Kidney epithelial cell (primary cell): ENCODE data around the gene SFXN1. TPM values are rescaled to one million over a fixed set of nuclear protein-coding genes. Genes with fewer than 3 reads are reported as not detected.

Source experiments
- DNase-seq: peaks from one replicate; pipeline ENCODE4 v3.0.0-alpha.2; 2010; ENCODE audit warnings: low read depth
- H3K27me3 ChIP-seq: 2 replicates; pipeline ENCODE4 v1.6.0; 2011; ENCODE audit warnings: low read length; ENCODE audit not compliant: control insufficient read depth, insufficient read depth
- H3K36me3 ChIP-seq: 2 replicates; pipeline ENCODE4 v1.5.1; 2011; ENCODE audit warnings: low read length; ENCODE audit not compliant: control insufficient read depth, insufficient read depth
- H3K4me3 ChIP-seq: 2 replicates; pipeline ENCODE4 v1.5.1; 2011; ENCODE audit warnings: low read depth, mild to moderate bottlenecking, control low read depth, low read length
- CTCF ChIP-seq: IDR thresholded peaks from 2 replicates; pipeline ENCODE4 v1.5.1; 2011; ENCODE audit warnings: mild to moderate bottlenecking, moderate library complexity, low read length, control low read depth, inconsistent platforms; ENCODE audit not compliant: insufficient read depth, poor library complexity, severe bottlenecking
- total RNA-seq: library from RNA; depleted of rRNA; stranded (reverse); fragments of >200 nt; gene quantifications from 2 replicates; pipeline ENCODE4 v1.2.3, GENCODE V29; 2015

The SFXN1 gene
- total RNA-seq, 1 donor from 2014 or later: 55.4 TPM

- no peaks in the 10 kb centered on the region for H3K36me3 ChIP-seq
- no peak for DNase-seq
- peaks cover 3% of the 10 kb centered on the region for H3K27me3 ChIP-seq
- no peak for TF ChIP-seq CTCF
- H3K4me3 ChIP-seq: no peak overlapping the region
These were observed 97.7 kb downstream of the SFXN1 start for GRCh38 chr5:175576096-175576495.

GRCh38 chr5:175576591-175576990, 98.2 kb downstream of the SFXN1 start:
- no peak for TF ChIP-seq CTCF
- no peak for DNase-seq
- Histone ChIP-seq H3K4me3 (no peak overlapping the region), H3K27me3 (peaks cover 3% of the 10 kb centered on the region), H3K36me3 (no peaks in the 10 kb centered on the region)

Other genes with a start within 250 kb of the SFXN1 start
- 0.07 TPM in 1 of 2 replicates, not detected in the other for gene DRD1, start 34.4 kb upstream of the SFXN1 start, total RNA-seq
- 1.1 and 2.7 TPM in 2 replicates for gene HRH2, start 179.5 kb downstream of the SFXN1 start, total RNA-seq